ENCODE results near the gene LTBP4.

Gene LTBP4

GRCh38 chr19:40599331-40599901 is 1.8 kb upstream of the LTBP4 start:
- TF ChIP-seq, protein P1, sequence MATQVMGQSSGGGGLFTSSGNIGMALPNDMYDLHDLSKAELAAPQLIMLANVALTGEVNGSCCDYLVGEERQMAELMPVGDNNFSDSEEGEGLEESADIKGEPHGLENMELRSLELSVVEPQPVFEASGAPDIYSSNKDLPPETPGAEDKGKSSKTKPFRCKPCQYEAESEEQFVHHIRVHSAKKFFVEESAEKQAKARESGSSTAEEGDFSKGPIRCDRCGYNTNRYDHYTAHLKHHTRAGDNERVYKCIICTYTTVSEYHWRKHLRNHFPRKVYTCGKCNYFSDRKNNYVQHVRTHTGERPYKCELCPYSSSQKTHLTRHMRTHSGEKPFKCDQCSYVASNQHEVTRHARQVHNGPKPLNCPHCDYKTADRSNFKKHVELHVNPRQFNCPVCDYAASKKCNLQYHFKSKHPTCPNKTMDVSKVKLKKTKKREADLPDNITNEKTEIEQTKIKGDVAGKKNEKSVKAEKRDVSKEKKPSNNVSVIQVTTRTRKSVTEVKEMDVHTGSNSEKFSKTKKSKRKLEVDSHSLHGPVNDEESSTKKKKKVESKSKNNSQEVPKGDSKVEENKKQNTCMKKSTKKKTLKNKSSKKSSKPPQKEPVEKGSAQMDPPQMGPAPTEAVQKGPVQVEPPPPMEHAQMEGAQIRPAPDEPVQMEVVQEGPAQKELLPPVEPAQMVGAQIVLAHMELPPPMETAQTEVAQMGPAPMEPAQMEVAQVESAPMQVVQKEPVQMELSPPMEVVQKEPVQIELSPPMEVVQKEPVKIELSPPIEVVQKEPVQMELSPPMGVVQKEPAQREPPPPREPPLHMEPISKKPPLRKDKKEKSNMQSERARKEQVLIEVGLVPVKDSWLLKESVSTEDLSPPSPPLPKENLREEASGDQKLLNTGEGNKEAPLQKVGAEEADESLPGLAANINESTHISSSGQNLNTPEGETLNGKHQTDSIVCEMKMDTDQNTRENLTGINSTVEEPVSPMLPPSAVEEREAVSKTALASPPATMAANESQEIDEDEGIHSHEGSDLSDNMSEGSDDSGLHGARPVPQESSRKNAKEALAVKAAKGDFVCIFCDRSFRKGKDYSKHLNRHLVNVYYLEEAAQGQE (IDR thresholded peaks at IDR 0.05; ENCODE audit: insufficient read depth in 1 of 2, low read depth in 2 of 2, low read length in 2 of 2) = no peak
- TF ChIP-seq TAF1 (IDR thresholded peaks at IDR 0.05; ENCODE audit: borderline replicate concordance, insufficient read depth, low read length) (no peak), FOXP2 (optimal IDR thresholded peaks at IDR 0.05; ENCODE audit: borderline replicate concordance, extremely low read depth, extremely low read length, insufficient read depth) (no peak), SIN3A (IDR thresholded peaks at IDR 0.05; ENCODE audit: borderline replicate concordance, insufficient read depth, low read length) (peak; percentile 41; the same call in 1 of the 2 replicates), POLR2AphosphoS5 (IDR thresholded peaks at IDR 0.05; ENCODE audit: low read depth, low read length) (0 out of 2 replicates have a peak, but pooled peaks have one; percentile 21)

DNA sequence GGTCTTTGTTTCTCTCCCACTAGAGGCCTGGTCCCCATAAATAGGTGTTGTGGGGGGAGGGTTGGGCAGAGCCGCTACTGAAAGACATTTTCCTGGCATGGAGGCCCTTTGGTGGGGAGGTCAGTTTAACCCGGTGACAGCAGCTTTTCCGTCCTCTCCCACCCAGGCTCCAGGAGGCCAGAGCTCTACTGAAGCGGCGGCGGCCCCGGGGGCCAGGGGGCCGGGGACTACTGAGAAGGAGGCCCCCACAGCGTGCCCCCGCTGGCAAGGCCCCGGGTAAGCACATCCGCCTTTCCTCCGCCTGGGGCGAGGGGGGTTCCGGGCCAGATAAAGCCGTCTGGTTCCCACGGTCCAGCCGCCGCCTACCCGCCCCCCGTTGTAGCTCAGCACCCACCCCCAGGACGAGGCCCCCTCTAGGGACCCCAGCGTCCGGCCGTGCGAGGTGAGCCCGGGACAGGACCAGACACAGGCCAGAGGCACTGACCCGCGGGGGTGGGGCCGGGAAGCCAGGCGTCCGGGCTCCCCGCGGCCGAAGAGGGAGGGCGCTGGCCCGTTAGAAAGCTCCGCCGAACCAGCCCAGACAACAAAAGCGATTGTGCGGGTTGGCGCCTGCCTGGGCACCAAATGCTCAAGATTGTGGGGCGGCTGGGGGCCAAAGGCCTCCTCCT is 1.1 kb upstream of the LTBP4 start:
- TF ChIP-seq TAF1 (IDR thresholded peaks at IDR 0.05; ENCODE audit: borderline replicate concordance, insufficient read depth, low read length) (no peak), FOXP2 (optimal IDR thresholded peaks at IDR 0.05; ENCODE audit: borderline replicate concordance, extremely low read depth, extremely low read length, insufficient read depth) (no peak), SIN3A (IDR thresholded peaks at IDR 0.05; ENCODE audit: borderline replicate concordance, insufficient read depth, low read length) (no peak), POLR2AphosphoS5 (IDR thresholded peaks at IDR 0.05; ENCODE audit: low read depth, low read length) (no peak)
- TF ChIP-seq, protein P1 (IDR thresholded peaks at IDR 0.05; ENCODE audit: insufficient read depth in 1 of 2, low read depth in 2 of 2, low read length in 2 of 2) = no peak

DNA sequence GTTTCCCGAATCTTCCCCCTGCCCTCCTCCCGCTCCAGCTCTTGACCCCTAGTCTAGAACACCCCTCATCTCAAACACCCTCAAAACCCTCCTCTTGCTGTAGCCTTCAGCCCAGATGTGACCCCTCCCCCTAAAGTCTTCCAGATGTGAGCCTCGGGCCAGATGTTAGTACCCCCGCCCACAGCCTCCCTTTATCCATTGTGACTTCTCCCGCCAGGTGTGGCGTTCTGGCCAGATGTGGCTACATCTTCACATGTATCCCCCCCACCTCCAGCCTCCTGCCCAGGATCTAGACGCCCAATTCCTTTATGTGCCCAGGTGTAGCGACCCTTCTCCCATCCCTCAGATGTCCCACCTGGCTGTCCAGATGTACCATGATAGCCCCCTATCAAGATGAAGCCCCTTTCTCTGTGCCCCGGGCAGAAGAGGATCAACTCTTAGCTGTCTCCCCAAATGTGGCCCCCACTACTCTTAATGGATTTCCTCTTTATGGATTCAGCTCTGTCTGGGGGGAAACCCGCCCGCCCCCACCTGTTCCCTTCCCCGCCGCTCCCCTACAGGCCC is 517 bp upstream of the LTBP4 start:
- no peak for TF ChIP-seq FOXP2 (optimal IDR thresholded peaks at IDR 0.05; ENCODE audit: borderline replicate concordance, extremely low read depth, extremely low read length, insufficient read depth)
- TF ChIP-seq POLR2AphosphoS5 (IDR thresholded peaks at IDR 0.05; ENCODE audit: low read depth, low read length) = no peak
- TF ChIP-seq, protein P1 (IDR thresholded peaks at IDR 0.05; ENCODE audit: insufficient read depth in 1 of 2, low read depth in 2 of 2, low read length in 2 of 2) = no peak

GRCh38 chr19:40603071-40603388 is 1.9 kb downstream of the LTBP4 start:
- TF ChIP-seq FOXP2 (optimal IDR thresholded peaks at IDR 0.05; ENCODE audit: borderline replicate concordance, extremely low read depth, extremely low read length, insufficient read depth) (no peak), TAF1 (IDR thresholded peaks at IDR 0.05; ENCODE audit: borderline replicate concordance, insufficient read depth, low read length) (no peak), POLR2AphosphoS5 (IDR thresholded peaks at IDR 0.05; ENCODE audit: low read depth, low read length) (no peak), SIN3A (IDR thresholded peaks at IDR 0.05; ENCODE audit: borderline replicate concordance, insufficient read depth, low read length) (no peak)
- TF ChIP-seq, protein P1 (IDR thresholded peaks at IDR 0.05; ENCODE audit: insufficient read depth in 1 of 2, low read depth in 2 of 2, low read length in 2 of 2) = no peak
